GM18519 (cell line): ENCODE measurements around the gene TXNRD1.

Experiments
- ATAC-seq: cut with Tn5 transposase; IDR thresholded peaks from one replicate; pipeline ENCODE4 v1.9.1; 2021; ENCODE audit warnings: mild to moderate bottlenecking, moderate library complexity; ENCODE audit not compliant: unreplicated experiment, low FRiP score

Gene TXNRD1

DNA sequence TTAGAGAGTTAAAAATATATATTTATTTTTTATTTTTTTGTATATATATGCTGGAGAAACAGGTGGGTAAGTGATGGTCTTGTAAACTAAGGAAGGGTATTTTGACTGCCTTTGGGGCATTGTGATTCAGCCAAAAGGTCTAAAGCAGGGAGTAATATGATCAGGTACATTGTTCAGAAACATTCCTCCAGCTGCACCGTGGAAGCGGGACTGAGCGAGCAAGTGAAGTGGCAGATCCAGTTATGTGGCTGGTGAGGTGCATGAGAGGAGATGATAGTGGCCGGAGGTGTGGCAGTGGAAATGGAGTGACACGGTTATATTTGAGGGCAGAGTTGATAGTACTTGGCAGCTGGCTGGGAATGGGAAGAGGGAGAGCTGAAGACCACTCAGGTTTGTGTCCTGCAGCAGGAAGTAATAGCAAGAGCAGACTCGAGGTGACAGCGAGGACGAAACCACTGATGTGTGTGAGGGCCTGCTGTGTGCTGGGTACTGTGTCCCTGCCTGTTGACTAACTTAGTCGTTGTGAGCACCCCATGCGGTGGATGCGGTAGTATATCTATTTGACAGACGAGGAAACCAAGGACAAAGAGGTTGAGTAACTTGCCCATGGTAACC is 127.2 kb downstream of the TXNRD1 start:
- no peak for ATAC-seq

DNA sequence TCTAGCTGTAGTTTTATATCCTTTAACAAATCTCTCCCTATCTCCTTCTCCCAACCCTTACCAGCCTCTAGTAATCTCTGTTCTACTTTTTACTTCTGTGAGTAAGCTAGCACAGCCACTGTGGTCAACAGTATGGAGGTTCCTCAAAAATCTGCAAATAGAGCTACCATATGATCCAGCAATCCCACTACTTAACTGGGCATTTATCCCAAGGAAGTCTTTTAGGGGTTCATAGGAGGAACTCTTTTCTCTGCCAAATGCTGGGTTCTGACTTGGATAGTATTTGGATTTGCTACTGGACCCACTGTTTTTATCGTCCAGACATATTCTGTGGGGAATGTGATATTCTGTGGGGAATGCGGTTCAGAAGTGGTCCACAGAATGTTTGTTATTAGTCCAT is 129.1 kb downstream of the TXNRD1 start:
- no peak for ATAC-seq

DNA sequence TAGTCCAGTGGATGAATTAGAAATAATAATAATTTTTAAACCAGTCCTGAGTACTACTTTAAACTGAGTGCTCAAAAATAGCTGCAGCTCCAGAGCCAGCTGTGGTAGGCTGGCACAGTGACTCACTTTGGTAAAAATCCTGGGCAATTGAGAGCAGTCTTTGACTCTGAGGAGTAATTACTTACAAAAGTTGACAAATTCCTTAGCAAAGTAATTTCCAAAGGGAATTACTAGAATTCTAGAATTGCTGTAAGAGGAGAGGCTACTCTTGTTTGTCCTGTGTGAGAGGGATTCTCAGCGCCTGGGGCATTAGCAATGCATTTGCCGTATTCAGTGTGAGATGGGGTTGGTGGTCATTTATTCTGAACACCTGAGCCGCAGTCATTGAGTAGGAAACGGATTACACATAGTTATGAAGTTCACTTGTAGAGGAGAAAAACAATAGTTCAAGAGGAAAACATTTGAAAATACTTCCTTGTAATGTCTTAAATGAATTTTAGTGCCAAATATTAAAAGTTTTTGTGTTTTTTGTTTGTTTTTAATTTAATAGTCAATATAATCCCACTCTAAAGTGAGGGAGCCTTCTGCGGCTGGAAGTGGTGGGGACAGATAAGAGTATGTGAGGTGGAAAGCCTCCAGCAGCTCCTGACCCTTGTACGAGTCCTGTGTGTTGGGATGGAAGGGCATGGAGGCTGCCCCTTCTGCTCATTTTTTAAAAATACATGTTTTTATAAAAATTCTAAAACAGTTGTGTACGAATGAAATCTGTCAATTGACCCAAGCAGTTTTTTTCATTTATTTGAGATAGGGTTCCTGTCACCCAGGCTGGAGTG is 129.9 kb downstream of the TXNRD1 start:
- ATAC-seq, result no peak

DNA sequence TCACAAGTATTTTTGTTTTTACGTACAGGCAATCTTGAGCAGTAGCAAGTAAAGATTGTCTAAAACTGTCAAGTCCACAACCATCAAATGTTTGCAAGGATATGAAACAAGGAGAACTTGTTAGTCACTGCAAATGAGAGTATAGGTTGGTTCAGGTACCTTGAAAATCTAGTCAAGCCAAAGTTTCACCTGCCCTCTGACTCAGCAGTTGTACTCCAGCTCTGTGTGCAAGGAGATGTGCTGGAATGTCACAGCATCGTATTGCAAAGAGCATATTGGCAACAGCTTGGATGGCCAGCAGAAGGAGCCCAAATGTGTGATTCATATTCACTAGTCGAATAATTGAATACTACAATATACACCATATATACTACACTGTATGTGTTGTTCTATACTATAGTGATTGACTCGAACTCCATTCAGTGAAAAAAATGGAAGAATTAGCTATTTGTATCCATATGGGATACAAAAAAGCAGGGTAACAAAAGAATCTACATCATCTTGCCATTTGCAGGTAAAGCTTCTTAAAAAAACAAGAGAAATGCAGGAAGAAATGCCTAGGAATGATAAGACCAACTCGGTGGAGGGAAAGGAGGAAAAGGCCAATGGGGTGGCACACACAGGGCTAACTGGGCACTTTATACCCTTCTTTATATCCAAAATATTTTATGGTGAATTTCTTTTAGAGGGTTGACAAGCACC is 131.9 kb downstream of the TXNRD1 start:
- ATAC-seq, result no peak

DNA sequence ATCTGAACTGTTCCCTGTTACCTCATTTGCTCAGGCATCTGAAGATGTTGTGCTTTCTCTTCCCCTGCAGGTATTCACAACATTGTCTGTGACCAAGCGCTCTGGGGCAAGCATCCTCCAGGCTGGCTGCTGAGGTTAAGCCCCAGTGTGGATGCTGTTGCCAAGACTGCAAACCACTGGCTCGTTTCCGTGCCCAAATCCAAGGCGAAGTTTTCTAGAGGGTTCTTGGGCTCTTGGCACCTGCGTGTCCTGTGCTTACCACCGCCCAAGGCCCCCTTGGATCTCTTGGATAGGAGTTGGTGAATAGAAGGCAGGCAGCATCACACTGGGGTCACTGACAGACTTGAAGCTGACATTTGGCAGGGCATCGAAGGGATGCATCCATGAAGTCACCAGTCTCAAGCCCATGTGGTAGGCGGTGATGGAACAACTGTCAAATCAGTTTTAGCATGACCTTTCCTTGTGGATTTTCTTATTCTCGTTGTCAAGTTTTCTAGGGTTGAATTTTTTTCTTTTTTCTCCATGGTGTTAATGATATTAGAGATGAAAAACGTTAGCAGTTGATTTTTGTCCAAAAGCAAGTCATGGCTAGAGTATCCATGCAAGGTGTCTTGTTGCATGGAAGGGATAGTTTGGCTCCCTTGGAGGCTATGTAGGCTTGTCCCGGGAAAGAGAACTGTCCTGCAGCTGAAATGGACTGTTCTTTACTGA is 132.9 kb downstream of the TXNRD1 start:
- no peak for ATAC-seq

DNA sequence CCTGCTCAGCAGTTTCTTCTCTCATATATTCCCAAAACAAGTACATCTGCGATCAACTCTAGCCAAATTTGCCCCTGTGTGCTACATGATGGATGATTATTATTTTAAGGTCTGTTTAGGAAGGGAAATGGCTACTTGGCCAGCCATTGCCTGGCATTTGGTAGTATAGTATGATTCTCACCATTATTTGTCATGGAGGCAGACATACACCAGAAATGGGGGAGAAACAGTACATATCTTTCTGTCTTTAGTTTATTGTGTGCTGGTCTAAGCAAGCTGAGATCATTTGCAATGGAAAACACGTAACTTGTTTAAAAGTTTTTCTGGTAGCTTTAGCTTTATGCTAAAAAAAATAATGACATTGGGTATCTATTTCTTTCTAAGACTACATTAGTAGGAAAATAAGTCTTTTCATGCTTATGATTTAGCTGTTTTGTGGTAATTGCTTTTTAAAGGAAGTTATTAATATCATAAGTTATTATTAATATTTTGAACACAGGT is 133.5 kb downstream of the TXNRD1 start:
- no peak for ATAC-seq

DNA sequence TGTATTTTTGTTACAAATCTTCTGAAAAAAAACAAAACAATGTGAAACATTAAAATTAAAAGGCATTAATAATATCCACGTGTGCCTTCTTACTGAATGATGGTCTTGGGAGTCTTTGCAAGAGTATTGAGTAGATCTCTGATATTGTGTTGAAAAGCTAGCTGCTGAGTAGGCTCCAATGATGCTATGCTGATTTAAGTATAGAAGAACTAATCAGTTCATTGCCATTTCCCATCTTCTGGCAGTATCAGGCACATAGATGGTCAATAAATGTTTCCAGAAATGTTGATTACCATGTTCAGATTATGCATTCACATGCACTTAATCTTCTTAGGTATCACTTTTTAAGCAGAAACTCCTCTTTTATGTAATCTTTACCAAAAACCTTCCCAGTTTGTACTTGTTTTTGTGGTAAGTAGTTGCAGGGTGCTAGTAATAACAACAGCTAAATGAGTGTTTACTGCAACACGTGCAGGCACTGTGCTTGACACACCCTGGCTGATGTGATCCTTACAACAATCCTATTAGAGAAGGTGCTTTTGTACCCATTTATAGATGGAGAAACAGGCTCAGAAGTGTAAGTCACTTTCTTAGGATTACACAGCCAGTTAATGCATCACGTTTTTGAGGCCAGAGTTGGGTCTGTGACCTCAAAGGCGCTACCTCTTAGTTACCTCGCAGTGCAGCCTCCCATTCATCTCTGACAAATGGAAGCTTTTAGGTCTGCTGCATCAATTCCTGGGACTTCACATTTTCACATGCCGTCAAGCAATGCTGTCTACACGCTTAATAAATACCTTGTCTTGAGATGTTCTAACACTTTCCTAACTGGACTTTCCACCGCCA is 134.9 kb downstream of the TXNRD1 start:
- ATAC-seq, result no peak

DNA sequence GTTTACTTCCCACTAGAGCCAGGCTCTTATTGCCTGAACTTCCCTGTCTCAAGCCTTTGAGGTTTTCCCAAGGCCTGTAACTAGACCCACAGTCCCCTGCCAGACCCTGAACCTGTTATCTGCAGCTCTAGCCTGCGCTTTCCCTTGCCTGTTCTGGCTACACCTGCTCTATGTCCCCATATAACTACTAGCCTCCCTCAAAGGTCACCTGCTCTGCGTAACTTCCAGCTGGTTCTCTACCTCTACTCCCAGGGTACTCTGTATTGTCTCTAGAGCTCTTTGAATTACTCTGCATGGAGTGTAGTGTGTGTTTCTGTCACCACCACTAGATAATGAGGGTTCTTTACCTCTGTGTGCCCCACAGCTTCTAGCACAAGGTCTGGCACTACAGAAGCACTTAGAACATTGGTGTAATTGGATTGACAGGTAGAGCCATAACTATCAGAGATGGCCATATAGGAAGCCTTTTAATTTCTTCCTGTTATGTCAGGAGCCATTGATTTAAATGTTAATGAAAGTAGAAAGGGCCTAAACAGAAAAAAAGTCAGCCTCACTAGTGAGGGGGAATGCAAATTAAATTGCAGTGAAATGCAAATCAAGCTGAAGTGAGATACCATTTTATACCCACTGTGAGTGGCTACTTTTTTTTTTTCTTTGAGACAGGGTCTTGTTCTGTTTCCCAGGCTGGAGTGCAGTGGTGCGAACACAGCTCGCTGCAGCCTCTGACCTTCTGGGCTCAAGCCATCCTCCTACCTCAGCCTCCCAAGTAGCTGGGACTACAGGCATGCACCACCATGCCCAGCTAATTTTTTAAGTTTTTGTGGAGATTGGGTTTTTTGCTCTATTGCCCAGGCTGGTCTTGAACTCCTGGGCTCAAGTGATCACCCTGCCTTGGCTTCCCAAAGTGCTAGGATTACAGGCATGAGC is 135.7 kb downstream of the TXNRD1 start:
- no peak for ATAC-seq

DNA sequence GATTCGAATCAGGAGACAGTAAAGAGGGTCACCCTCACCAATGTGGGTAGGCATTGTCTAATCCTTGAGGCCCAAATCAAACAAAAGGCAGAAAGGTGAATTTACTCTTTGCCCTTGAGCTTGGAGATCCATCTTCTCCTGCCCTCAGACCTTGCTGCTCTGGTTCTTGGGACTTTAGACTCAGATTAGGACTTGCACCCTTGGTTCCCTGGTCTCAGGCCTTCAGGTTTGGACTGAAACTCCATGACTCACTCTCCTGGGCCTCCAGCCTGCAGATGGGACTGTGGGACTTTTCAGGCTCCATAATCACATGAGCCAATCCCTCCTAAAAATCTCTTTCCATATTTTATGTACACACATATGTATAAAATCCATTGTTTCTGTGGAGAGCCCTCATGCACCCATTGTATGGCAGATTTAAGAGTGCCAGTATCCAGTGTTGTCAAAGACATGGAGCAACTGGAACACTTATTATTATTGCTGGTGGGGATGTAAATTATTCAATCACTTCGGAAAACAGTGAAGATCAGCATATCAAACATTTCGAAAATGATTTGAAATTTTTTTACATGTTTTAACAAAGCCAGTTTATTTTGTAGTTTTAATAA is 136.6 kb downstream of the TXNRD1 start:
- no peak for ATAC-seq

DNA sequence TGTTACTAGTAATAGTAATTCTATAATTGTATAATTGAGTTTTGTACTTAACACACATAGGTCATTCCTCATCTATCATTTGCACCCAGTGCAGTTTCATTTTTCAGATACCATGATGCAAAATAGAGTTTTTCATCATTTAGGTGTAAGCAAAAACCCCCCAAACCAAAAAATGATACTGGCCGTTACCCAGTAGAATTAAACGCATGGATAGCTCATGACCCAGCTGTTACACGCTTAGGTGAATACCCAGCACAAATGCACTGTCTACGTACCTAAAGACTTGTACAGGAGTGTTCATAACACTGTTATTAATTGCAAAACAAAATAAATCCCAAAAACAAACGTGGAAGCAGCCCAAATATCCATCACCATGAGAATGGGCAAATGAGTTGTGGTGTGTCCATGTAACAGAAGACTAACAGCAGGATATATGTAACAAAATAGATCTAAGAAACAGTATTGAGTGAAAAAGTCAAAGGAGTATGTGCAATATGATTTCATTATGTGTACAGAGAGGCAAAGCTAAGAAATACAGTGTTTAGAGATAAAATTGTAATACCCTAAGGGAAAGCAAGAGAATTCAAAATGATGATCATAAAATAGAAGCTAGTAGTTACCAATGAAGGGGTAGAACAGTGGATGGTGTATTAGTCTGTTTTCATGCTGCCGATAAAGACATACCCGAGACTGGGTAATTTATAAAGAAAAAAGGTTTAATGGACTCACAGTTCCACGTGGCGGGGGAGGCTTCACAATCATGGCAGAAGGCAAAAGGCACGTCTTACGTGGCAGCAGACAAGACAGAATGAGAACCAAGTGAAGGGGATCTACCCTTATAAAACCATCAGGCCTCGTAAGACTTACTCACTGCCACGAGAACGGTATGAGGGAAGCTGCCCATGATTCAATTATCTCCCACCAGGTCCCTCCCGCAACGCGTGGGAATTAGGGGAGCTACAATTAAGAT is 137.7 kb downstream of the TXNRD1 start:
- no peak for ATAC-seq

DNA sequence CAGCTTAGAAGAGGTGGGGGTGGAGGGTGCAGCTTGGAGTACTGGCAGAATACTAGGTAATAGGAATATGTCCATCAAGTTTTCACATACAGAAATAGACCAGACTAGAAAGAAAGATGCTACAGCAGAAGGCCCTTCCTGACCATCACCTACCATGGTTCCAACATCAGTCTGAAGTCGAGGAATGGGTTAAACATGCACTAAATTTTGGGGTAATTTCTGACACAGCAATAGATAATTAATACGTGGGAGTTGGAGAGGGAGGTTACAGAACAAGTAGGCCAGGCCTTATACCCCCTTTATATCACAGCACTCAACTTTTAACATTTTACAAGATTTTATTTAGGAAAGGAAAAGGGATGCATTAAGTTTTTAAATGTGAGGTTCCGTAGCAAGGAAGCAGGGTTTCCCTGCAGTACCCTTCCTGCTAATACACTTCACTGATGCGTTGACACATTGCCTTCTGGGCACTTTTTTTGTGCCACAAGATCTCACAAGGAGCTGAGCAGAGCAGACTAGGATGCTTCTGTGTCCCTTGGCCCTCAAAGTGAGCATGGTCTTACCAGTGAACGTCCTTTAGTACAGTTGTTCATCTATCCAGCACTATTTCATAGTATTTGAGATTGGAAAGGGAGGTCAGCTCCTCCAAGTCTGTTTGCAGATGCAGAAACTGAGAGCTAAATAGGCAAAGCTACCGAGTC is 138.7 kb downstream of the TXNRD1 start:
- ATAC-seq, result no peak

DNA sequence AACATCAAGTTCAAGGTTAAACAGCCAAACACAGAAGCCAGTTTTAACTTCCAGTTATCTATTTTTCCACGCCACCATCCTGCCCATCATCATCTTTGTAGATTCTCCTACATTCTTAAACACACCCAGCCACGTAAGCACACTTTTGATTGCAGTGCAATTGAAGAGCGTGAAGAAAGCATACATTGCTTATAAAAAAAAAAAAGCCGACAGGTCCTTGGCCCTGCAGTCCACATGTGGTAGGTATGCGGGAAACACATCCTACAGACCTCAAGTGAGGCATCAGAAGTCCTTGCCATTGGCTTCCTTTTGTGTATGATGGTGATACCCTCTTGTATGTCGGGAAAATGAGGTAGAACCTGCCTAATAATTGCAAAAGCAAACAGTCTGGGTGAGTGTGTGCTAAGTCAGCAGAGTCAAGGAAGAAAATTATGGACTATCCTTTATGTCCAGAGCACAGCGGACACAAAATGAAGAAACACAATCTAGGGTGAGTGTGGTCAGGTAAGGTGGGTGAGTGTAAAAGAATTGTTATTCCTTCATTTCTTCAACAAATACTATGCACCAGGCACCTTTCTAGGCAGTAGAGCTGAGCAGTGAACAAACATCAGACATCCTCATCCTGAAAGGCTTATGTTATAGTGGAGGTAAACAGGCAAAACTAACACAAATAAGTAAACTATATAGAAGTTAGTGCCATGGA is 139.4 kb downstream of the TXNRD1 start:
- no peak for ATAC-seq

DNA sequence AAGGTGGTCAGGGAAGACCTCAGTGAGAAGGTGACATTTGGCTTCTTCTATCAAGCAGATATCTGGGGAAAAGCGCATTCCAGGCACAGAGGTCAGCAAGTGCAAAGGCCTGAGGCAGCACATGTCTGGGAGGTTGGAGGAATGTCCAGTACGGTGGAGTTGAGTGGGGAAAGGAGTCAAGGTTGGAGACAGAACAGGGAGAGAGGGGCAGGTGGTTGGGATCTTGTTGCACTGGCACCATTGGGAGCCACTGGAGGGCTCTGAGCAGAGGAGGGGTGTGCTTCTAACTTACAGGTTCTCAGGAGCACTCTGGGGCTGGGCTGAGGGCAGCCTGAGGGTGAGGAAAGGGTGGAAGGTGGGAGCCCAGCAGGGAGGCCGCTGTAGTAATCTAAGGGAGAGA is 140.1 kb downstream of the TXNRD1 start:
- no peak for ATAC-seq

DNA sequence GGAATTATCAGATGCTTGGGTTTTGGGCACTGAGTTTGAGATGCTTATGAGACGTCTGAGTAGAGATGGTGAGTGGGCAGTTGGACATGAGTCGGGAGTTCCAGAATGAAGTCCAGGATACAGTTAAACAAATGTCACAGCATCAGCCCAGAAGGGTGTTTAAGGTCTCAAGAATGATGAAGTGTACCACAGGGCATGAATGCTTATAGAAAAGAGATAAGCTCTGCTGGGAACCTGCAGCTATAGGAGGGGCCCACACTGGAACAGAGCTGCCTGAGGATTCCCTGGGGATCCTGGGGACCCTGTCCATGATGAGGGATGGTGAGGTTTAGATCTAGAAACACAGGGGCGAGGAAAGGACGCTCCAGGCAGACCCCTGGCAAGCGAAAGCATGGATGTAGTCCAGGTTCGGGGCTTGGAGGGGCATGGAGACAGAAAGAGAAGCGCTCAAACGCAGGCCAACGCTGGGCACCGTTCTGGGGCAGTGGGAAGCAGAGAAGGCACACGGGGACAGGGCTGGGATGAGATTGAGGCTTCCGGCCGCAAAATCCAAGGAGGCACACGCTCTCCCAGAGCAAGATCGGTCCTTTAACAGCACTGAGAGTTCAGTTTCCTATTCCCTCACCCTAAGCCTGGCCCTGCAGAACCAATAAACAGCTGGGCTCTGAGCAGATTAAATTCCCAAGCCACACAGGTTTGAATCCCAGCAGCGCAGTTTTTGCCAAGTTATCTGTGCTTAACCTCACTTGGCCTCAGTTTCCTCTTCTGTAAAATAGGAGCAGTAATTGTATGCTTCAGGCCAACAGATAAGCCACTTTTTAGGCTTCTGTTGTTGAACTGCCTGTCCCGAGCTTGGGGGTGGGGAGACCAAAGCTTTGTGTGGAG is 140.9 kb downstream of the TXNRD1 start:
- no peak for ATAC-seq

DNA sequence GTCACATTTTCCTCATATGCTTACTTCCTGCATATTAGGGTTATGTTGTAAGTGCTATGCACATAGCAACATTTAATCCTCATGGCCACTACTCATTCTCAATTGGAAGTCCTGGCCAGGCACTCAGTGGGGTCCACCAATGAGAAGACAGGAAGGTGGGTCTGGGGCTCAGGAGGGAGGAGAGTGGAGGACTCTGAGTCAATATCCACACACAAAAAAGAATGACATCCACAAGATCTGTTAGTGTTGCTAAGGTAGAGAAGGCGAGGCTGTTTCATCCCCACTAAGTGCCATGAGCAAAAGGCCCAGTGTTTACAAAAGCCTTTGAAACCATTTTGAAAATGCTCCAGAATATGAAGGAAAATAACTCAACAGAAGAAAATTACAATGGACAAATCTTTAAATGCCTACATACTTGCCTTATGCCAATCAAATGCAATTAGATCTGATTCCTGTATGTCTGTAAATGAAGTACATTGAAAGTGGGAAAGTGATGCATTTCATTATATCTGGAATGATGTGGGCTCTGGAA is 141.9 kb downstream of the TXNRD1 start:
- ATAC-seq, result no peak
